Left lung (tissue), 10 donors: ENCODE data around the gene CDK9. TPM values are rescaled to one million over a fixed set of nuclear protein-coding genes. Genes with fewer than 3 reads are reported as not detected.

Experiments
- ATAC-seq: fragments of 200-7000 bp; cut with Tn5 transposase; one replicate; pipeline ENCODE4 v1.9.1; 2020; ENCODE audit warnings: moderate library complexity
- DNase-seq, 4 donors: peaks; one replicate each; pipeline ENCODE4 v3.0.0-alpha.2; 2013 to 2020
- H3K27ac ChIP-seq, 2 donors: fragments of 200-600 bp; sonication (generic) in 1 of 2; one replicate each; pipeline versions ENCODE4 v1.5.0 to v1.8.0; 2020 to 2021
- H3K27me3 ChIP-seq, 2 donors: fragments of 200-600 bp; sonication (generic) in 1 of 2; one replicate each; pipeline versions ENCODE4 v1.5.0 to v1.8.0; 2020 to 2021
- H3K36me3 ChIP-seq, 2 donors: fragments of 200-600 bp; sonication (generic) in 1 of 2; one replicate each; pipeline versions ENCODE4 v1.5.0 to v1.8.0; 2020 to 2021
- H3K4me1 ChIP-seq, 2 donors: fragments of 200-600 bp; one replicate each; pipeline ENCODE4 v1.8.0; 2021
- H3K4me3 ChIP-seq, 2 donors: fragments of 200-600 bp; sonication (generic) in 1 of 2; one replicate each; pipeline versions ENCODE4 v1.5.0 to v1.8.0; 2020 to 2021; ENCODE audit warnings: mild to moderate bottlenecking in 1 of 2
- H3K9me3 ChIP-seq, 2 donors: fragments of 200-600 bp; sonication (generic) in 1 of 2; one replicate each; pipeline versions ENCODE4 v1.5.0 to v1.8.0; 2020 to 2021
- intact Hi-C, 2 donors: fragments of 100-400 bp; cut with DNase I; formaldehyde crosslinking; loops; one replicate each; pipeline versions ENCODE4 v1.11.2 to v1.14.2; 2022
- polyA plus RNA-seq, 6 donors: library from polyadenylated mRNA; unstranded; fragments of 120-200 nt; gene quantifications; one replicate each; pipeline ENCODE4 v1.2.1, GENCODE V29; 2013; ENCODE audit not compliant: insufficient read length in 6 of 6
- total RNA-seq, 2 donors: library from RNA; stranded (reverse); fragmentation: NEBNext Ultra II Directional; extraction: Animal tissue kit (Norgen Biotek cat#: 25700); gene quantifications; one replicate each; pipeline ENCODE4 v1.2.1, GENCODE V29; 2021
- TF ChIP-seq, protein P1 (sequence below), 2 donors: fragments of 200-600 bp; sonication (generic) in 1 of 2; IDR thresholded peaks; one replicate each; pipeline versions ENCODE4 v1.5.0 to v1.8.0; 2021; ENCODE audit warnings: antibody characterized with exemption in 2 of 2
- donor health status: DM: no; HTN: yes; CAD: no.
- donor health status: DM: no; HTN: no; CAD: no.

The CDK9 gene
- total and polyA plus RNA-seq, 8 donors: 56.0 to 83.4 (median 62.0) TPM

DNA sequence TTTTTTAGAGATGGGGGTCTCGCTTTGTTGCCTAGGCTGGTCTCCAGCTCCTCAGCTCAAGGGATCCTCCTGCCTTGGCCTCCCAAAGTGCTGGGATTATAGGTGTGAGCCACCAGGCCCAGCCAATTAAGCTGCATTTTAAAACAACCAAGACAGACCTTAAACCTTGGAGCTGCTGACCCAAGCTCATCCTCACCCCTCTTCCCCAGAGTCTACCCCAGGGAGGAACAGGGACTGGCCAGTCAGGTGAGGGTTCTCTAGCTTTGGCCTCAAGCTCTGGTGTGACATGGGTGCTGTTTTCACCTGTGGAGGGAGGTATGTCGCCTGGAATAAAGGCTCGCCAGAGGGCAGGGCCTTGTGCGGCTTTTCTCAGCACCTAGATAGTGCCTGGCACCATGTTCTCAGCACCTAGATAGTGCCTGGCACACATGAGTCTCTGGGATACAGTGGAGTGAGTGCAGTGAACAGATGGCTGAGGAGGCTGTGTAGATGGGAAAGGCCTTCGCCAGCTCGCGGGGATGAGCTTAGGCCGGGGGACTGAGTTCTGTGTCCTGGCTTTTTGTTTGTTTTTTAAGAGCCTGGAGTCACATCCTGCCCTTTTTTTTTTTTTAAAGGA lies 7.4 kb downstream of the CDK9 start:
- ATAC-seq: no peak
- Histone ChIP-seq H3K27me3 (peaks cover 0 to 11% of the 10 kb centered on the region in 2 donors), H3K9me3 (no peaks in the 10 kb centered on the region), H3K27ac (peak overlapping the region; percentile 13 to 23), H3K4me3 (no peak overlapping the region), H3K4me1 (peaks cover 11 to 82% of the 10 kb centered on the region in 2 donors), H3K36me3 (peaks cover 0 to 61% of the 10 kb centered on the region in 2 donors)
- no peak for DNase-seq
- TF ChIP-seq, protein P1, sequence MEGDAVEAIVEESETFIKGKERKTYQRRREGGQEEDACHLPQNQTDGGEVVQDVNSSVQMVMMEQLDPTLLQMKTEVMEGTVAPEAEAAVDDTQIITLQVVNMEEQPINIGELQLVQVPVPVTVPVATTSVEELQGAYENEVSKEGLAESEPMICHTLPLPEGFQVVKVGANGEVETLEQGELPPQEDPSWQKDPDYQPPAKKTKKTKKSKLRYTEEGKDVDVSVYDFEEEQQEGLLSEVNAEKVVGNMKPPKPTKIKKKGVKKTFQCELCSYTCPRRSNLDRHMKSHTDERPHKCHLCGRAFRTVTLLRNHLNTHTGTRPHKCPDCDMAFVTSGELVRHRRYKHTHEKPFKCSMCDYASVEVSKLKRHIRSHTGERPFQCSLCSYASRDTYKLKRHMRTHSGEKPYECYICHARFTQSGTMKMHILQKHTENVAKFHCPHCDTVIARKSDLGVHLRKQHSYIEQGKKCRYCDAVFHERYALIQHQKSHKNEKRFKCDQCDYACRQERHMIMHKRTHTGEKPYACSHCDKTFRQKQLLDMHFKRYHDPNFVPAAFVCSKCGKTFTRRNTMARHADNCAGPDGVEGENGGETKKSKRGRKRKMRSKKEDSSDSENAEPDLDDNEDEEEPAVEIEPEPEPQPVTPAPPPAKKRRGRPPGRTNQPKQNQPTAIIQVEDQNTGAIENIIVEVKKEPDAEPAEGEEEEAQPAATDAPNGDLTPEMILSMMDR (IDR thresholded peaks at IDR 0.05): no peak
- intact Hi-C loops: loop anchor here in 1 of 2 donors (10.0 kb wide), 1 partner anchor 82 kb away; the partner anchor contains the start of gene AK1

DNA sequence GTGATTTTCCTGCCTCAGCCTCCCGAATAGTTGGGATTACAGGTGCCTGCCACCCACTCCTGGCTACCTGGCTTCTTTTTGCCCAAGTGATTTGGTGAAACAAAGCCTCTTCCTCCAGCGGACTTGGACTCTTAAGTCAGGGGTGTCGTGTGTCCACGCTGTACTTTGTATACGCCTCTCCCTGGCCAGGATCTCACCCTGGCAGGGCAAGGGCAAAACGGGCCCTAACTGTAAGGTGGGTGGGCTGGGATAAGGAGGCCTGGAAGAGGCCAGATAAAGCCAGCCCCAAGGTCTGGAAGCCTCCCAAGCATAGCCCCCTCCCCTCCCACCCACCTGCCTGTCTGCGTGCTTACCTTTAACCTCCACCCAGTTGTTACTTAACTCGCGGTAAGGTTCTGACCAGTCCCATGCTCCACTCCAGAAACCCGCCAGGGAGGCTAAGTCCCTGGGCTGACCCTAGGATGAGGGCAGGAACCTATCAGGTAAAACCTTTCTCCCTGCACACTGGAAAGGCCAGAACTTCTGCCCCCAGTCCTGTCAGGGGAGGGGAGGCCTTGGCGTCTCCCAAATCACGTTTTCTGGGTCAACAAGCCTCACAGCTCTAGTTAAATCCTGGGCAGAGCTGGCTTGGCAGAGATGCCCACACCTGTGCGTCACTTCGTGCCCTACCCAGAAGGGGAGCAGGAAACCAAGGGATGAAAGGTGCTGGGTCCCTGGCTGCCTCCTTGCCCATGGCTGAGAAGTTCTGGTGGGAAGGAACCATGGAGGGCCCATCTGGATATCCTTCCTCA lies 8.4 kb downstream of the CDK9 start:
- Histone ChIP-seq H3K4me1 (peaks cover 11 to 72% of the 10 kb centered on the region in 2 donors), H3K9me3 (no peaks in the 10 kb centered on the region), H3K27me3 (peaks cover 0 to 11% of the 10 kb centered on the region in 2 donors), H3K4me3 (no peak overlapping the region), H3K36me3 (peaks cover 0 to 51% of the 10 kb centered on the region in 2 donors), H3K27ac (peak overlapping the region in 1 of 2 donors; percentile 23)
- TF ChIP-seq, protein P1 (IDR thresholded peaks at IDR 0.05): no peak
- no peak for DNase-seq
- intact Hi-C loops: loop anchor here in 1 of 2 donors (10.0 kb wide), 1 partner anchor 81 kb away; the partner anchor contains the start of gene AK1
- ATAC-seq: peak; percentile 64

DNA sequence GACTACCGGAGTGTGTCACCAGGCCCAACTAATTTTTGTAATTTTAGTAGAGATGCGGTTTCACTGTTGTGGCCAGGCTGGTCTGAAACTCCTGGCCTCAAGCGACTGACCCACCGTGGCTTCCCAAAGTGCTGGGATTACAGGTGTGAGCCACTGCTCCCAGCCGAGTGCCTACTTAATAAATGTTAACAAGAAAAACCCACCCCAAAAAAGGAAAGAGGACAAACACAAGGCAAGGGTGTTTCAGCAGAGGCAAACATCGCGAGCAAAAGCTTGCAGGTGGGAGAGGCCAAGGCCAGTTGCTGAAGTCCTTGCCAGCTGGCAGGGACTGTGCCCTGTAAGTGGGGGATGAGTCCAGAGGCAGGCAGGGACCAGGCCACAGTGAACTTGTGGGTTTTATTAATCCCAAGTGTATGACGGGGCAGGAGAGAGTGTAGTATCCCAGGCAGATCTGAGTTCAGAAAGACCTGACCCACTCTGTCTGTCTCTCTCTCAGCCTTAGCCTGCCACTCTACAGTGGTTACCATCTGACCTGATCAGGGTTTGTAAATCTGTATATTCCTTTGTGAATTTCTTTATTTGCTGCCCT lies 10.5 kb downstream of the CDK9 start:
- peak; percentile 52 for ATAC-seq
- TF ChIP-seq, protein P1 (IDR thresholded peaks at IDR 0.05): no peak
- Histone ChIP-seq H3K4me3 (no peak overlapping the region), H3K4me1 (peaks cover 11 to 58% of the 10 kb centered on the region in 2 donors), H3K27ac (peak overlapping the region; percentile 54 to 57), H3K36me3 (peaks cover 0 to 30% of the 10 kb centered on the region in 2 donors), H3K9me3 (no peaks in the 10 kb centered on the region), H3K27me3 (peaks cover 0 to 11% of the 10 kb centered on the region in 2 donors)
- intact Hi-C loops: loop anchor here in 1 of 2 donors (10.0 kb wide), 1 partner anchor 78 kb away; the partner anchor contains the start of gene AK1
- peak in 1 of 4 donors; percentile 67 for DNase-seq

DNA sequence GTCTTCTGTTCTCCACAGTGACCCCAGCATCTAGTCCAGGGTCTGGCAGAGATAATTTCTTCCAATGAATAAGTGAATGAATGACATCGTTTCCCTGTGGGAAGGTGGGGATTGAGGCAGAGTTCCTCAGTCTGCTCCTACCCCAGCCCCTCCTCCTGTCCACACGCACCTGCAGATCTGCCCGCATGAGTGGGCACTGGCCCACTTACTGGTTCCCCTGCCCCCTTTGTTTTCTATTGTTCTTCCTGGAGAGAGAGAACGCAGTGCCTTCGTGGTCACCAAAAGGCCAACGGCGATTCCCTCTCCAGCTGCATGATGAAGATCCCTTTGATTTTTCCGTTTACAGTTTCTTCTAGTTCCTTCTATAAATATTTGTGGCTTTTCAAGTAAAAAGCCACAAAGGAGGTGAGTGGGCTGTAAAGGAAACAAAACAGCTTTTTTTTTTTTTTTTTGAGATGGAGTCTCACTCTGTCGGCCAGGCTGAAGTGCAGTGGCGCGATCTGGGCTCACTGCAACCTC lies 11.1 kb downstream of the CDK9 start:
- Histone ChIP-seq H3K27me3 (peaks cover 0 to 11% of the 10 kb centered on the region in 2 donors), H3K4me3 (no peak overlapping the region), H3K4me1 (peaks cover 12 to 63% of the 10 kb centered on the region in 2 donors), H3K36me3 (peaks cover 0 to 24% of the 10 kb centered on the region in 2 donors), H3K9me3 (no peaks in the 10 kb centered on the region), H3K27ac (peak overlapping the region; percentile 54 to 57)
- DNase-seq: no peak
- TF ChIP-seq, protein P1 (IDR thresholded peaks at IDR 0.05): no peak
- no peak for ATAC-seq
- intact Hi-C loops: loop anchor here in 1 of 2 donors (10.0 kb wide), 1 partner anchor 78 kb away; the partner anchor contains the start of gene AK1
